Neural progenitor cell (in vitro differentiated cells): ENCODE measurements around the gene GAL3ST3. TPM values are rescaled to one million over a fixed set of nuclear protein-coding genes. Genes with fewer than 3 reads are reported as not detected.
A peak's percentile ranks its signal among the peaks of the same experiment; 100 is the strongest.

Experiments
- DNase-seq: peaks from one replicate; pipeline ENCODE4 v3.0.0-alpha.2; 2016; ENCODE audit warnings: low spot score
- H2AFZ ChIP-seq: fragments of 200-600 bp; sonication (generic); replicated peaks from 2 replicates; pipeline ENCODE4 v1.6.1; 2016; ENCODE audit warnings: antibody characterized with exemption
- H3F3A ChIP-seq: fragments of 200-600 bp; sonication (generic); 2 replicates; pipeline ENCODE4 v1.6.1; 2016; ENCODE audit warnings: antibody characterized with exemption, low read depth
- H3K27ac ChIP-seq: fragments of 200-600 bp; sonication (generic); 2 replicates; pipeline ENCODE4 v1.5.1; 2016; ENCODE audit warnings: mild to moderate bottlenecking
- H3K27me3 ChIP-seq: fragments of 200-600 bp; sonication (generic); 2 replicates; pipeline ENCODE4 v1.6.1; 2016; ENCODE audit warnings: mild to moderate bottlenecking, moderate library complexity
- H3K36me3 ChIP-seq: fragments of 200-600 bp; sonication (generic); 2 replicates; pipeline ENCODE4 v1.5.1; 2016
- H3K4me1 ChIP-seq: fragments of 200-600 bp; sonication (generic); 2 replicates; pipeline ENCODE4 v1.6.1; 2016; ENCODE audit warnings: mixed run types
- H3K4me2 ChIP-seq: fragments of 200-600 bp; sonication (generic); 2 replicates; pipeline ENCODE4 v1.6.1; 2016
- H3K4me3 ChIP-seq: fragments of 200-600 bp; sonication (generic); 2 replicates; pipeline ENCODE4 v1.5.1; 2016
- H3K79me2 ChIP-seq: fragments of 200-600 bp; sonication (generic); 2 replicates; pipeline ENCODE4 v1.6.1; 2016; ENCODE audit warnings: low read depth
- H3K9ac ChIP-seq: fragments of 200-600 bp; sonication (generic); 2 replicates; pipeline ENCODE4 v1.6.1; 2016
- H3K9me3 ChIP-seq: fragments of 200-600 bp; sonication (generic); 2 replicates; pipeline ENCODE4 v1.5.1; 2016; ENCODE audit warnings: low read depth
- H4K20me1 ChIP-seq: fragments of 200-600 bp; sonication (generic); 2 replicates; pipeline ENCODE4 v1.6.1; 2016; ENCODE audit warnings: low read depth
- H3K27ac Mint-ChIP-seq: 3 replicates; pipeline ENCODE4 v1.8.0; 2021; ENCODE audit warnings: mixed read lengths
- H3K27me3 Mint-ChIP-seq: 2 replicates; pipeline ENCODE4 v1.8.0; 2022; ENCODE audit warnings: low read depth, mild to moderate bottlenecking, inconsistent platforms, moderate library complexity, mixed read lengths; ENCODE audit not compliant: insufficient read depth
- H3K36me3 Mint-ChIP-seq: 3 replicates; pipeline ENCODE4 v1.8.0; 2021; ENCODE audit warnings: mixed read lengths
- H3K4me1 Mint-ChIP-seq: 3 replicates; pipeline ENCODE4 v1.8.0; 2021; ENCODE audit warnings: mixed read lengths
- H3K4me3 Mint-ChIP-seq: 3 replicates; pipeline ENCODE4 v1.8.0; 2021; ENCODE audit warnings: mild to moderate bottlenecking, moderate library complexity, mixed read lengths
- H3K9me3 Mint-ChIP-seq: 3 replicates; pipeline ENCODE4 v1.8.0; 2020; ENCODE audit warnings: mixed read lengths
- EZH2 ChIP-seq: fragments of 200-600 bp; sonication (generic); IDR thresholded peaks from 2 replicates; pipeline ENCODE4 v1.6.1; 2017; ENCODE audit warnings: antibody characterized with exemption, mild to moderate bottlenecking, moderate library complexity
- EZH2phosphoT487 ChIP-seq: fragments of 200-600 bp; sonication (generic); IDR thresholded peaks from 2 replicates; pipeline ENCODE4 v1.6.1; 2017; ENCODE audit warnings: antibody characterized with exemption
- total RNA-seq: library from RNA; depleted of rRNA; stranded (reverse); fragments of >200 nt; gene quantifications from 2 replicates; pipeline ENCODE4 v1.2.3, GENCODE V29; 2015; ENCODE audit warnings: low replicate concordance
- TF ChIP-seq, protein P1 (sequence below): fragments of 200-600 bp; sonication (generic); IDR thresholded peaks from 2 replicates; pipeline ENCODE4 v1.5.1; 2017; ENCODE audit warnings: antibody characterized with exemption, mild to moderate bottlenecking

The GAL3ST3 gene
- total RNA-seq, 1 donor from 2014 or later: 8.5 TPM

DNA sequence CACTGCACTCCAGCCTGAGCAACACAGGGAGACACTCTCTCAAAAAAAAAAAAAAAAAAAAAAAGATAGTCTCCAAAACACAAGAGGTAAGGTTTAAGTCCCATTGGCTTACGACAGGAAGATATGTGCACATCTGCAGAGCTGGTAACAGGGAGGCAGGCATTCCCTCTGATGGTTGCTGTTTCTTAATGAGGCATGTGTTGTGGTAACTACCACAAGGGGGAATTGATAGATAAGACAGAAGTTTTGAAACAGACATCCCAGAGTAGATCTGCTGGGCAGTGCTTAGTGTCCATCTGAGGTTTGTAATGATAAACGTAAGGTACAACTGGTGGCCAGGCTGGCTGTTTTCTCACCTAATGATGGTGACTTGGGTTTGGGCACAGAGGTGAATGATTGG is 51.7 kb downstream of the GAL3ST3 start:
- Histone ChIP-seq H3K36me3 (peaks cover 4% of the 10 kb centered on the region), H2AFZ (no peak overlapping the region), H3F3A (peaks cover 14% of the 10 kb centered on the region), H3K9me3 (no peaks in the 10 kb centered on the region), H3K4me1 (peaks cover 3% of the 10 kb centered on the region), H3K79me2 (peaks cover 22% of the 10 kb centered on the region), H3K27ac (no peak overlapping the region), H3K4me2 (no peak overlapping the region), H3K27me3 (no peaks in the 10 kb centered on the region), H3K4me3 (no peak overlapping the region), H4K20me1 (no peaks in the 10 kb centered on the region), H3K9ac (no peak overlapping the region)
- no peaks in the 10 kb centered on the region for H3K9me3 Mint-ChIP-seq
- H3K27me3 Mint-ChIP-seq: peaks cover 4% of the 10 kb centered on the region
- peak overlapping the region; percentile 3 for H3K4me3 Mint-ChIP-seq
- no peak for DNase-seq
- TF ChIP-seq EZH2 (no peak), EZH2phosphoT487 (no peak)
- TF ChIP-seq, protein P1, sequence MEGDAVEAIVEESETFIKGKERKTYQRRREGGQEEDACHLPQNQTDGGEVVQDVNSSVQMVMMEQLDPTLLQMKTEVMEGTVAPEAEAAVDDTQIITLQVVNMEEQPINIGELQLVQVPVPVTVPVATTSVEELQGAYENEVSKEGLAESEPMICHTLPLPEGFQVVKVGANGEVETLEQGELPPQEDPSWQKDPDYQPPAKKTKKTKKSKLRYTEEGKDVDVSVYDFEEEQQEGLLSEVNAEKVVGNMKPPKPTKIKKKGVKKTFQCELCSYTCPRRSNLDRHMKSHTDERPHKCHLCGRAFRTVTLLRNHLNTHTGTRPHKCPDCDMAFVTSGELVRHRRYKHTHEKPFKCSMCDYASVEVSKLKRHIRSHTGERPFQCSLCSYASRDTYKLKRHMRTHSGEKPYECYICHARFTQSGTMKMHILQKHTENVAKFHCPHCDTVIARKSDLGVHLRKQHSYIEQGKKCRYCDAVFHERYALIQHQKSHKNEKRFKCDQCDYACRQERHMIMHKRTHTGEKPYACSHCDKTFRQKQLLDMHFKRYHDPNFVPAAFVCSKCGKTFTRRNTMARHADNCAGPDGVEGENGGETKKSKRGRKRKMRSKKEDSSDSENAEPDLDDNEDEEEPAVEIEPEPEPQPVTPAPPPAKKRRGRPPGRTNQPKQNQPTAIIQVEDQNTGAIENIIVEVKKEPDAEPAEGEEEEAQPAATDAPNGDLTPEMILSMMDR: no peak
- peaks cover 15% of the 10 kb centered on the region for H3K4me1 Mint-ChIP-seq
- no peak overlapping the region for H3K27ac Mint-ChIP-seq
- peaks cover 25% of the 10 kb centered on the region for H3K36me3 Mint-ChIP-seq

DNA sequence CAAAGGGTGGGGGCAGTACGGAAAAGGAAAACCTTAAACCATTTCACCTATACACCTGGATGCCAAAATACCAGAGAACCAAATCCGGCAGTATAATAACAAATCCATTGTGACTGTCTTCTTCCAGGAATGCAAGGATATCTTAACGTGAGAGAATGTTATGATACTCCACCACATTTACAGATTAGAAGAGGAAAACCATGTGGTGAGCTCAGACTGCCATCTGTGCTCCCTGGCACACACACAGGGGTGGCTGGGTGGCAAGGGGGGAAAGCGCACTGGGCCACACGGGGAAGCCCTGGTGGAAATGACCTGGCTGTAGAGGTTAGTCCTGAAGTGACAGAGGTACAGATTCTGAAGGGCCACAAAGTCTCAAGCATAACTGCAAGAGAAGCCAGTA is 56.9 kb downstream of the GAL3ST3 start:
- Histone ChIP-seq H3F3A (peaks cover 15% of the 10 kb centered on the region), H3K79me2 (no peaks in the 10 kb centered on the region), H3K4me2 (no peak overlapping the region), H3K36me3 (no peaks in the 10 kb centered on the region), H3K27me3 (no peaks in the 10 kb centered on the region), H3K4me3 (no peak overlapping the region), H3K27ac (no peak overlapping the region), H3K9me3 (no peaks in the 10 kb centered on the region), H3K4me1 (no peaks in the 10 kb centered on the region), H4K20me1 (no peaks in the 10 kb centered on the region), H3K9ac (no peak overlapping the region), H2AFZ (no peak overlapping the region)
- TF ChIP-seq EZH2 (no peak), EZH2phosphoT487 (no peak)
- TF ChIP-seq, protein P1: no peak
- peaks cover 2% of the 10 kb centered on the region for H3K4me1 Mint-ChIP-seq
- no peaks in the 10 kb centered on the region for H3K9me3 Mint-ChIP-seq
- DNase-seq: no peak
- peaks cover 8% of the 10 kb centered on the region for H3K36me3 Mint-ChIP-seq
- no peak overlapping the region for H3K27ac Mint-ChIP-seq
- no peaks in the 10 kb centered on the region for H3K27me3 Mint-ChIP-seq
- no peak overlapping the region for H3K4me3 Mint-ChIP-seq

Other genes starting within 250 kb of the GAL3ST3 start
- gene SNX32, start 215.2 kb downstream of the GAL3ST3 start, total RNA-seq: 1.4 and 3.0 TPM in 2 replicates
- 704 and 971 TPM in 2 replicates for gene CFL1, start 191.0 kb downstream of the GAL3ST3 start, total RNA-seq
- 36.8 and 42.4 TPM in 2 replicates for gene MUS81, start 188.7 kb downstream of the GAL3ST3 start, total RNA-seq
- 9.2 and 25.1 TPM in 2 replicates for gene EFEMP2, start 176.4 kb downstream of the GAL3ST3 start, total RNA-seq
- gene CTSW, start 169.3 kb downstream of the GAL3ST3 start, total RNA-seq: not detected in 2 replicates
- 92.1 and 113 TPM in 2 replicates for gene FIBP, start 160.7 kb downstream of the GAL3ST3 start, total RNA-seq
- 3.9 and 23.1 TPM in 2 replicates for gene CCDC85B, start 158.5 kb downstream of the GAL3ST3 start, total RNA-seq
- gene FOSL1, start 148.8 kb downstream of the GAL3ST3 start, total RNA-seq: not detected in 2 replicates
- 6.9 and 22.4 TPM in 2 replicates for gene C11orf68, start 130.1 kb downstream of the GAL3ST3 start, total RNA-seq
- 51.0 and 74.8 TPM in 2 replicates for gene DRAP1, start 129.7 kb downstream of the GAL3ST3 start, total RNA-seq
- gene TSGA10IP, start 103.7 kb downstream of the GAL3ST3 start, total RNA-seq: 3.0 and 7.3 TPM in 2 replicates
- gene SART1, start 87.4 kb downstream of the GAL3ST3 start, total RNA-seq: 8.6 and 39.5 TPM in 2 replicates
- 22.2 and 26.3 TPM in 2 replicates for gene EIF1AD, start 47.0 kb downstream of the GAL3ST3 start, total RNA-seq
- gene BANF1, start 46.7 kb downstream of the GAL3ST3 start, total RNA-seq: 39.8 and 80.9 TPM in 2 replicates
- 0.50 TPM in 1 of 2 replicates, not detected in the other for gene CST6, start 37.2 kb downstream of the GAL3ST3 start, total RNA-seq
- gene CATSPER1, start 22.7 kb downstream of the GAL3ST3 start, total RNA-seq: not detected in 2 replicates
- gene SF3B2, start 3.2 kb upstream of the GAL3ST3 start, total RNA-seq: 177 and 198 TPM in 2 replicates
- 13.4 and 15.2 TPM in 2 replicates for gene PACS1, start 21.1 kb upstream of the GAL3ST3 start, total RNA-seq
- 10.6 and 38.2 TPM in 2 replicates for gene KLC2, start 208.5 kb upstream of the GAL3ST3 start, total RNA-seq
- gene RAB1B, start 219.5 kb upstream of the GAL3ST3 start, total RNA-seq: 54.0 and 85.5 TPM in 2 replicates
- 5.6 and 5.7 TPM in 2 replicates for gene CNIH2, start 229.0 kb upstream of the GAL3ST3 start, total RNA-seq
- 19.0 and 41.0 TPM in 2 replicates for gene YIF1A, start 240.0 kb upstream of the GAL3ST3 start, total RNA-seq
- gene TMEM151A, start 242.7 kb upstream of the GAL3ST3 start, total RNA-seq: 0.03 TPM in 1 of 2 replicates, not detected in the other